K562 (cell line): ENCODE results near the gene PRCP. TPM values are rescaled to one million over a fixed set of nuclear protein-coding genes. Genes with fewer than 3 reads are reported as not detected.

Experiments
- ARID1B ChIP-seq: fragments of 450-650 bp; IDR thresholded peaks from 2 replicates; pipeline ENCODE4 v1.6.1; 2016; ENCODE audit warnings: antibody characterized with exemption, mild to moderate bottlenecking, inconsistent platforms
- FOXA3 ChIP-seq, 2 experiments: fragments of 450-650 bp in 1 of 2; sonication (generic) in 1 of 2; formaldehyde crosslinking; IDR thresholded peaks in 1 of 2; conservative IDR thresholded peaks in 1 of 2; 2 replicates each; pipeline versions ENCODE4 v1.4.0 to v1.8.0; 2020 to 2022; ENCODE audit warnings: mild to moderate bottlenecking in 2 of 2, missing genetic modification reagents in 1 of 2
- HMG20A ChIP-seq: fragments of 450-650 bp; formaldehyde crosslinking; conservative IDR thresholded peaks from 2 replicates; pipeline ENCODE4 v1.4.0; 2020; ENCODE audit warnings: mild to moderate bottlenecking, mixed read lengths
- KLF13 ChIP-seq: fragments of 450-650 bp; IDR thresholded peaks from 2 replicates; pipeline ENCODE4 v1.6.1; 2016; ENCODE audit warnings: missing genetic modification characterization, low read depth, mild to moderate bottlenecking, missing compliant biosample characterization, moderate library complexity, borderline replicate concordance
- MCM3 ChIP-seq: fragments of 450-650 bp; IDR thresholded peaks from 2 replicates; pipeline ENCODE4 v1.6.1; 2016
- MTA2 ChIP-seq: fragments of 450-650 bp; IDR thresholded peaks from 2 replicates; pipeline ENCODE4 v1.6.1; 2016; ENCODE audit warnings: low read depth
- PCBP1 ChIP-seq: fragments of 200-400 bp; formaldehyde crosslinking; IDR thresholded peaks from 2 replicates; pipeline ENCODE4 v1.6.1; 2018; ENCODE audit warnings: mild to moderate bottlenecking, low read depth, low read length; ENCODE audit not compliant: poor library complexity, severe bottlenecking
- SAP30 ChIP-seq: fragments of 200-600 bp; sonication (generic); IDR thresholded peaks from 2 replicates; pipeline ENCODE4 v1.6.1; 2012; ENCODE audit warnings: borderline replicate concordance, low read depth, mild to moderate bottlenecking, moderate library complexity, low read length, control low read depth, inconsistent platforms; ENCODE audit not compliant: insufficient read depth, poor library complexity, severe bottlenecking
- STAT5B ChIP-seq: fragments of 250-450 bp; sonication (Bioruptor Pico); IDR thresholded peaks from 2 replicates; pipeline ENCODE4 v1.8.0; 2021; ENCODE audit warnings: mild to moderate bottlenecking, inconsistent platforms
- ZEB2 ChIP-seq: fragments of 450-650 bp; IDR thresholded peaks from 2 replicates; pipeline ENCODE4 v1.6.1; 2016
- ZNF224 ChIP-seq: sonication (generic); formaldehyde crosslinking; IDR thresholded peaks from 2 replicates; pipeline ENCODE4 v1.8.0; 2022; ENCODE audit warnings: mild to moderate bottlenecking, missing genetic modification reagents
- ZSCAN32 ChIP-seq: fragments of 450-650 bp; formaldehyde crosslinking; IDR thresholded peaks from 2 replicates; pipeline ENCODE4 v1.4.0; 2020; ENCODE audit warnings: mild to moderate bottlenecking, moderate library complexity
- polyA plus RNA-seq, 8 experiments: library from polyadenylated mRNA; depleted of rRNA in 4 of 8; stranded (reverse) in 5 of 8; unstranded in 3 of 8; fragments of >200 nt; fragmentation: Nextera tagmentation in 2 of 8; fragmentation: Illumina TruSeq in 1 of 8; extraction: Ambion mirVana in 2 of 8; extraction: Trizol in 1 of 8; gene quantifications; 2 replicates each; pipeline versions ENCODE4 v1.2.1 to v1.2.3, GENCODE V29; 2011 to 2014; ENCODE audit warnings: inconsistent platforms in 1 of 8, missing spikeins in 1 of 8
- total RNA-seq, 7 experiments: library from RNA; depleted of rRNA in 6 of 7; stranded (reverse); fragments of >200 nt in 6 of 7; fragmentation: Illumina TruSeq in 2 of 7; extraction: Trizol in 2 of 7; gene quantifications; 2 replicates each; pipeline versions ENCODE4 v1.2.1 to v1.2.3, GENCODE V29; 2011 to 2021; ENCODE audit warnings: low replicate concordance in 1 of 7
- TF ChIP-seq, protein P1 (sequence below): fragments of 450-650 bp; IDR thresholded peaks from 2 replicates; pipeline ENCODE4 v1.6.1; 2017; ENCODE audit warnings: mild to moderate bottlenecking, moderate library complexity
- TF ChIP-seq, protein P2 (sequence below), 2 experiments: fragments of 450-650 bp in 1 of 2; sonication (generic) in 1 of 2; formaldehyde crosslinking; conservative IDR thresholded peaks; 2 replicates each; pipeline versions ENCODE4 v1.4.0 to v1.8.1; 2020 to 2022; ENCODE audit warnings: mild to moderate bottlenecking in 1 of 2, missing genetic modification reagents in 1 of 2
- TF ChIP-seq, protein P3 (sequence below): fragments of 200-800 bp; sonication (Bioruptor generic); IDR thresholded peaks from 2 replicates; pipeline ENCODE4 v1.6.1; 2016; ENCODE audit warnings: missing genetic modification characterization, missing compliant biosample characterization
- TF ChIP-seq, protein P4 (sequence below): sonication (generic); formaldehyde crosslinking; IDR thresholded peaks from 2 replicates; pipeline ENCODE4 v1.8.0; 2022; ENCODE audit warnings: missing genetic modification reagents, mild to moderate bottlenecking, borderline replicate concordance

PRCP gene
- total and polyA plus RNA-seq, 9 of the 15 experiments (the other 6 are each of a cell fraction or from before 2014, with no cell fraction given): 9.5 to 43.1 (median 23.2) TPM

DNA sequence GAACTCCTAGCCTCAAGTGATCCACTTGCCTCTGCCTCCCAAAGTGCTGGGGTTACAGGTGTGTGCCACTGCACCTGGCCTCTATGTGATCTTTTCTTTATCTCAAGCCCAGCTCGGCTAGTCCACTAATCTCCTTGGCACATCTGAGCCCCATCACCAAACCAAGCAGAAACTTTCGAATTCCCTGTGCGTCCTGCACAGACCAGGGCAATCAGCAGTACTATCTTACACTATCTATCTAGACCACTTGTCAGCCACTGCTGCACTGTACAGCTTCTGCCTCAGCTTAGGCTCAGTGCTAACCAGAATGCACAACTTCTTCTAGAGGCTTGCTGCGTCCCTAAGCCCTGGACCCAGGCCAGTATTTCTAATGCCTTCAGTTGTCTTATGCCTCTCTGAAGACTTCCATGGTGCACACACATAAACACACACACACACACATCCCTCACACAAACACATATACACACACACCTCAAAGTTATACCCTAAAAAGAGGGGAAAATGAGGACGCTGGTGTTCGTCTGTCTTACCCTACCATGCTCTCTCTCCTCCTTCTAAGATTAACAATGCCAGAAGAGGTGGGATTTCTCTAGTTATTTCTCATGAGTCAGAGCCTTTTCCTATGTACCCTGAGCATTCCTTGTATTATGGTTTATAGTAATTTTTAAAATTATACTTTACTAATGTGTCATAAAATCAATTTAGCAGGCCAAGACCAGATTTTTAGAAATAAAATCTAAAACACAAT, 107.2 kb downstream of the PRCP start (continued):
- peak; percentile 86 for TF ChIP-seq ARID1B
- no peak for TF ChIP-seq PCBP1
- TF ChIP-seq HMG20A (CRISPR knock-in tag): no peak
- no peak for TF ChIP-seq MCM3
- TF ChIP-seq SAP30: no peak
- TF ChIP-seq MTA2: peak; percentile 77
- TF ChIP-seq, protein P1, sequence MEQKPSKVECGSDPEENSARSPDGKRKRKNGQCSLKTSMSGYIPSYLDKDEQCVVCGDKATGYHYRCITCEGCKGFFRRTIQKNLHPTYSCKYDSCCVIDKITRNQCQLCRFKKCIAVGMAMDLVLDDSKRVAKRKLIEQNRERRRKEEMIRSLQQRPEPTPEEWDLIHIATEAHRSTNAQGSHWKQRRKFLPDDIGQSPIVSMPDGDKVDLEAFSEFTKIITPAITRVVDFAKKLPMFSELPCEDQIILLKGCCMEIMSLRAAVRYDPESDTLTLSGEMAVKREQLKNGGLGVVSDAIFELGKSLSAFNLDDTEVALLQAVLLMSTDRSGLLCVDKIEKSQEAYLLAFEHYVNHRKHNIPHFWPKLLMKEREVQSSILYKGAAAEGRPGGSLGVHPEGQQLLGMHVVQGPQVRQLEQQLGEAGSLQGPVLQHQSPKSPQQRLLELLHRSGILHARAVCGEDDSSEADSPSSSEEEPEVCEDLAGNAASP: no peak
- TF ChIP-seq, protein P2, sequence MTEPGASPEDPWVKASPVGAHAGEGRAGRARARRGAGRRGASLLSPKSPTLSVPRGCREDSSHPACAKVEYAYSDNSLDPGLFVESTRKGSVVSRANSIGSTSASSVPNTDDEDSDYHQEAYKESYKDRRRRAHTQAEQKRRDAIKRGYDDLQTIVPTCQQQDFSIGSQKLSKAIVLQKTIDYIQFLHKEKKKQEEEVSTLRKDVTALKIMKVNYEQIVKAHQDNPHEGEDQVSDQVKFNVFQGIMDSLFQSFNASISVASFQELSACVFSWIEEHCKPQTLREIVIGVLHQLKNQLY (CRISPR knock-in tag; conservative IDR thresholded peaks at IDR 0.05): no peak
- TF ChIP-seq, protein P3, sequence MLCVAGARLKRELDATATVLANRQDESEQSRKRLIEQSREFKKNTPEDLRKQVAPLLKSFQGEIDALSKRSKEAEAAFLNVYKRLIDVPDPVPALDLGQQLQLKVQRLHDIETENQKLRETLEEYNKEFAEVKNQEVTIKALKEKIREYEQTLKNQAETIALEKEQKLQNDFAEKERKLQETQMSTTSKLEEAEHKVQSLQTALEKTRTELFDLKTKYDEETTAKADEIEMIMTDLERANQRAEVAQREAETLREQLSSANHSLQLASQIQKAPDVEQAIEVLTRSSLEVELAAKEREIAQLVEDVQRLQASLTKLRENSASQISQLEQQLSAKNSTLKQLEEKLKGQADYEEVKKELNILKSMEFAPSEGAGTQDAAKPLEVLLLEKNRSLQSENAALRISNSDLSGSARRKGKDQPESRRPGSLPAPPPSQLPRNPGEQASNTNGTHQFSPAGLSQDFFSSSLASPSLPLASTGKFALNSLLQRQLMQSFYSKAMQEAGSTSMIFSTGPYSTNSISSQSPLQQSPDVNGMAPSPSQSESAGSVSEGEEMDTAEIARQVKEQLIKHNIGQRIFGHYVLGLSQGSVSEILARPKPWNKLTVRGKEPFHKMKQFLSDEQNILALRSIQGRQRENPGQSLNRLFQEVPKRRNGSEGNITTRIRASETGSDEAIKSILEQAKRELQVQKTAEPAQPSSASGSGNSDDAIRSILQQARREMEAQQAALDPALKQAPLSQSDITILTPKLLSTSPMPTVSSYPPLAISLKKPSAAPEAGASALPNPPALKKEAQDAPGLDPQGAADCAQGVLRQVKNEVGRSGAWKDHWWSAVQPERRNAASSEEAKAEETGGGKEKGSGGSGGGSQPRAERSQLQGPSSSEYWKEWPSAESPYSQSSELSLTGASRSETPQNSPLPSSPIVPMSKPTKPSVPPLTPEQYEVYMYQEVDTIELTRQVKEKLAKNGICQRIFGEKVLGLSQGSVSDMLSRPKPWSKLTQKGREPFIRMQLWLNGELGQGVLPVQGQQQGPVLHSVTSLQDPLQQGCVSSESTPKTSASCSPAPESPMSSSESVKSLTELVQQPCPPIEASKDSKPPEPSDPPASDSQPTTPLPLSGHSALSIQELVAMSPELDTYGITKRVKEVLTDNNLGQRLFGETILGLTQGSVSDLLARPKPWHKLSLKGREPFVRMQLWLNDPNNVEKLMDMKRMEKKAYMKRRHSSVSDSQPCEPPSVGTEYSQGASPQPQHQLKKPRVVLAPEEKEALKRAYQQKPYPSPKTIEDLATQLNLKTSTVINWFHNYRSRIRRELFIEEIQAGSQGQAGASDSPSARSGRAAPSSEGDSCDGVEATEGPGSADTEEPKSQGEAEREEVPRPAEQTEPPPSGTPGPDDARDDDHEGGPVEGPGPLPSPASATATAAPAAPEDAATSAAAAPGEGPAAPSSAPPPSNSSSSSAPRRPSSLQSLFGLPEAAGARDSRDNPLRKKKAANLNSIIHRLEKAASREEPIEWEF (CRISPR knock-in tag): no peak
- TF ChIP-seq KLF13 (tag): no peak
- TF ChIP-seq, protein P4, sequence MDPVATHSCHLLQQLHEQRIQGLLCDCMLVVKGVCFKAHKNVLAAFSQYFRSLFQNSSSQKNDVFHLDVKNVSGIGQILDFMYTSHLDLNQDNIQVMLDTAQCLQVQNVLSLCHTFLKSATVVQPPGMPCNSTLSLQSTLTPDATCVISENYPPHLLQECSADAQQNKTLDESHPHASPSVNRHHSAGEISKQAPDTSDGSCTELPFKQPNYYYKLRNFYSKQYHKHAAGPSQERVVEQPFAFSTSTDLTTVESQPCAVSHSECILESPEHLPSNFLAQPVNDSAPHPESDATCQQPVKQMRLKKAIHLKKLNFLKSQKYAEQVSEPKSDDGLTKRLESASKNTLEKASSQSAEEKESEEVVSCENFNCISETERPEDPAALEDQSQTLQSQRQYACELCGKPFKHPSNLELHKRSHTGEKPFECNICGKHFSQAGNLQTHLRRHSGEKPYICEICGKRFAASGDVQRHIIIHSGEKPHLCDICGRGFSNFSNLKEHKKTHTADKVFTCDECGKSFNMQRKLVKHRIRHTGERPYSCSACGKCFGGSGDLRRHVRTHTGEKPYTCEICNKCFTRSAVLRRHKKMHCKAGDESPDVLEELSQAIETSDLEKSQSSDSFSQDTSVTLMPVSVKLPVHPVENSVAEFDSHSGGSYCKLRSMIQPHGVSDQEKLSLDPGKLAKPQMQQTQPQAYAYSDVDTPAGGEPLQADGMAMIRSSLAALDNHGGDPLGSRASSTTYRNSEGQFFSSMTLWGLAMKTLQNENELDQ (CRISPR knock-in tag): no peak
- no peak for TF ChIP-seq STAT5B (CRISPR knock-in tag)
- TF ChIP-seq ZEB2: peak; percentile 81
- TF ChIP-seq ZNF224 (CRISPR knock-in tag): no peak
- no peak for TF ChIP-seq ZSCAN32 (CRISPR knock-in tag)
- TF ChIP-seq FOXA3 (CRISPR knock-in tag; conservative IDR thresholded peaks at IDR 0.05 in 1 of 2, IDR thresholded peaks at IDR 0.05 in 1 of 2): no peak
